Esophagus muscularis mucosa (tissue), 4 donors: ENCODE data around the gene PGBD2. TPM values are rescaled to one million over a fixed set of nuclear protein-coding genes. Genes with fewer than 3 reads are reported as not detected.

Experiments
- DNase-seq: peaks from one replicate; pipeline ENCODE4 v3.0.0-alpha.2; 2017; ENCODE audit errors: extremely low spot score
- H3K27ac ChIP-seq, 4 donors: fragments of 200-600 bp; sonication (generic); replicated peaks in 1 of 4; 1 replicate in 3 of 4; 2 replicates in 1 of 4; pipeline ENCODE4 v1.5.1; 2016 to 2019; ENCODE audit warnings: mild to moderate bottlenecking in 1 of 4
- H3K27me3 ChIP-seq, 4 donors: fragments of 200-600 bp; sonication (generic); one replicate each; pipeline versions ENCODE4 v1.5.1 to v1.6.0; 2016 to 2019
- H3K36me3 ChIP-seq, 4 donors: fragments of 200-600 bp; sonication (generic); one replicate each; pipeline ENCODE4 v1.5.1; 2016 to 2019
- H3K4me1 ChIP-seq, 4 donors: fragments of 200-600 bp; sonication (generic); one replicate each; pipeline ENCODE4 v1.5.1; 2016 to 2019
- H3K4me3 ChIP-seq, 4 donors: fragments of 200-600 bp; sonication (generic); 1 replicate in 2 of 4; 2 replicates in 2 of 4; pipeline ENCODE4 v1.5.1; 2016 to 2019; ENCODE audit warnings: mild to moderate bottlenecking in 4 of 4, moderate library complexity in 1 of 4
- H3K9me3 ChIP-seq, 4 donors: fragments of 200-600 bp; sonication (generic); 1 replicate in 3 of 4; 2 replicates in 1 of 4; pipeline ENCODE4 v1.5.1; 2016 to 2019
- CTCF ChIP-seq, 3 experiments: fragments of 200-600 bp in 2 of 3; fragments of 450-650 bp in 1 of 3; sonication (generic) in 2 of 3; IDR thresholded peaks; one replicate each; pipeline ENCODE4 v1.5.1; 2017 to 2019; ENCODE audit warnings: antibody characterized with exemption in 3 of 3, mild to moderate bottlenecking in 2 of 3, moderate library complexity in 1 of 3
- EP300 ChIP-seq: sonication (generic); formaldehyde crosslinking; IDR thresholded peaks from one replicate; pipeline ENCODE4 v1.6.1; 2017; ENCODE audit warnings: antibody characterized with exemption
- POLR2A ChIP-seq: fragments of 450-650 bp; IDR thresholded peaks from one replicate; pipeline ENCODE4 v1.6.1; 2017; ENCODE audit warnings: antibody characterized with exemption, moderate library complexity, mild to moderate bottlenecking, low read depth
- POLR2AphosphoS5 ChIP-seq, 2 donors: sonication (generic); formaldehyde crosslinking; IDR thresholded peaks; one replicate each; pipeline ENCODE4 v1.6.1; 2017; ENCODE audit warnings: antibody characterized with exemption in 2 of 2
- WGBS: methylation state at CpG from one replicate; pipeline ENCODE4 v1.1.5; 2018; 5-methylcytosine and 5-hydroxymethylcytosine counted together
- intact Hi-C: fragments of 100-400 bp; cut with DNase I; formaldehyde crosslinking; loops from one replicate; pipeline ENCODE4 v1.15.1; 2023
- total RNA-seq, 4 donors: library from RNA; depleted of rRNA; stranded (reverse); fragments of >200 nt; gene quantifications; one replicate each; pipeline versions ENCODE4 v1.1.0 to v1.2.1, GENCODE V29; 2016

Gene PGBD2
- total RNA-seq, 4 donors from 2014 or later: 3.1 to 5.6 (median 4.1) TPM

GRCh38 chr1:248905662-248906008 lies 400 bp upstream of the PGBD2 start:
- DNase-seq: no peak
- peaks cover 0 to 7% (median 0%) of the 10 kb centered on the region in 4 donors for H3K36me3 ChIP-seq
- no peaks in the 10 kb centered on the region for H3K9me3 ChIP-seq
- H3K27ac ChIP-seq: peak overlapping the region; percentile 87 to 96 (median 92)
- TF ChIP-seq POLR2AphosphoS5 (IDR thresholded peaks at IDR 0.05) (no peak), CTCF (IDR thresholded peaks at IDR 0.05) (no peak), POLR2A (no peak)
- H3K4me3 ChIP-seq: peak overlapping the region; percentile 62 to 83 (median 75)
- peaks cover 0 to 27% (median 16%) of the 10 kb centered on the region in 4 donors for H3K4me1 ChIP-seq
- intact Hi-C loops: no loop called here
- 36% methylated on average over 4 of the region's 4 CpGs for WGBS
- peaks cover 0 to 7% (median 0%) of the 10 kb centered on the region in 4 donors for H3K27me3 ChIP-seq

GRCh38 chr1:248906753-248907661 lies 972 bp downstream of the PGBD2 start:
- Histone ChIP-seq H3K36me3 (peaks cover 0 to 8% (median 0%) of the 10 kb centered on the region in 4 donors), H3K4me1 (peaks cover 0 to 27% (median 16%) of the 10 kb centered on the region in 4 donors), H3K9me3 (no peaks in the 10 kb centered on the region), H3K4me3 (peak overlapping the region; percentile 62 to 83 (median 75)), H3K27ac (peak overlapping the region; percentile 87 to 96 (median 92)), H3K27me3 (peaks cover 0 to 7% (median 0%) of the 10 kb centered on the region in 4 donors)
- intact Hi-C loops: no loop called here
- no peak for DNase-seq
- WGBS: 28% methylated on average over 18 of the region's 18 CpGs
- TF ChIP-seq EP300: no peak

- H3K36me3 ChIP-seq: peaks cover 15 to 28% (median 20%) of the 10 kb centered on the region in 4 donors
- intact Hi-C loops: no loop called here
- TF ChIP-seq CTCF (IDR thresholded peaks at IDR 0.05) (no peak), EP300 (no peak), POLR2AphosphoS5 (IDR thresholded peaks at IDR 0.05) (no peak), POLR2A (no peak)
- H3K4me1 ChIP-seq: peaks cover 0 to 25% (median 17%) of the 10 kb centered on the region in 4 donors
- DNase-seq: no peak
- WGBS: 86% methylated on average over 6 of the region's 6 CpGs
- peaks cover 0 to 5% (median 0%) of the 10 kb centered on the region in 4 donors for H3K27me3 ChIP-seq
- no peak overlapping the region for H3K27ac ChIP-seq
- H3K9me3 ChIP-seq: no peaks in the 10 kb centered on the region
- no peak overlapping the region for H3K4me3 ChIP-seq
These were observed 4.7 kb downstream of the PGBD2 start for GRCh38 chr1:248910761-248911160.

GRCh38 chr1:248913933-248914332 lies 7.9 kb downstream of the PGBD2 start:
- Histone ChIP-seq H3K36me3 (peaks cover 35 to 51% (median 47%) of the 10 kb centered on the region in 4 donors), H3K4me1 (peaks cover 0 to 13% (median 4%) of the 10 kb centered on the region in 4 donors), H3K9me3 (no peaks in the 10 kb centered on the region), H3K4me3 (no peak overlapping the region), H3K27me3 (no peaks in the 10 kb centered on the region), H3K27ac (no peak overlapping the region)
- 66% methylated on average over 2 of the region's 2 CpGs for WGBS
- TF ChIP-seq POLR2A (no peak), CTCF (IDR thresholded peaks at IDR 0.05) (no peak), EP300 (no peak), POLR2AphosphoS5 (IDR thresholded peaks at IDR 0.05) (no peak)
- intact Hi-C loops: no loop called here
- DNase-seq: no peak

GRCh38 chr1:248914796-248915381 lies 8.9 kb downstream of the PGBD2 start:
- DNase-seq: no peak
- Histone ChIP-seq H3K4me1 (peaks cover 0 to 13% (median 3%) of the 10 kb centered on the region in 4 donors), H3K9me3 (no peaks in the 10 kb centered on the region), H3K36me3 (peaks cover 35 to 58% (median 47%) of the 10 kb centered on the region in 4 donors), H3K4me3 (no peak overlapping the region), H3K27ac (no peak overlapping the region), H3K27me3 (no peaks in the 10 kb centered on the region)
- 98% methylated on average over 5 of the region's 5 CpGs for WGBS
- intact Hi-C loops: no loop called here
- no peak for TF ChIP-seq POLR2AphosphoS5 (IDR thresholded peaks at IDR 0.05)
- TF ChIP-seq CTCF (IDR thresholded peaks at IDR 0.05): no peak
- TF ChIP-seq POLR2A: no peak
- no peak for TF ChIP-seq EP300
